ENCODE measurements around the gene RMRP.

- TF ChIP-seq CTCF (IDR thresholded peaks at IDR 0.05; ENCODE audit: insufficient read depth, low read length): no peak
- TF ChIP-seq, protein P1, sequence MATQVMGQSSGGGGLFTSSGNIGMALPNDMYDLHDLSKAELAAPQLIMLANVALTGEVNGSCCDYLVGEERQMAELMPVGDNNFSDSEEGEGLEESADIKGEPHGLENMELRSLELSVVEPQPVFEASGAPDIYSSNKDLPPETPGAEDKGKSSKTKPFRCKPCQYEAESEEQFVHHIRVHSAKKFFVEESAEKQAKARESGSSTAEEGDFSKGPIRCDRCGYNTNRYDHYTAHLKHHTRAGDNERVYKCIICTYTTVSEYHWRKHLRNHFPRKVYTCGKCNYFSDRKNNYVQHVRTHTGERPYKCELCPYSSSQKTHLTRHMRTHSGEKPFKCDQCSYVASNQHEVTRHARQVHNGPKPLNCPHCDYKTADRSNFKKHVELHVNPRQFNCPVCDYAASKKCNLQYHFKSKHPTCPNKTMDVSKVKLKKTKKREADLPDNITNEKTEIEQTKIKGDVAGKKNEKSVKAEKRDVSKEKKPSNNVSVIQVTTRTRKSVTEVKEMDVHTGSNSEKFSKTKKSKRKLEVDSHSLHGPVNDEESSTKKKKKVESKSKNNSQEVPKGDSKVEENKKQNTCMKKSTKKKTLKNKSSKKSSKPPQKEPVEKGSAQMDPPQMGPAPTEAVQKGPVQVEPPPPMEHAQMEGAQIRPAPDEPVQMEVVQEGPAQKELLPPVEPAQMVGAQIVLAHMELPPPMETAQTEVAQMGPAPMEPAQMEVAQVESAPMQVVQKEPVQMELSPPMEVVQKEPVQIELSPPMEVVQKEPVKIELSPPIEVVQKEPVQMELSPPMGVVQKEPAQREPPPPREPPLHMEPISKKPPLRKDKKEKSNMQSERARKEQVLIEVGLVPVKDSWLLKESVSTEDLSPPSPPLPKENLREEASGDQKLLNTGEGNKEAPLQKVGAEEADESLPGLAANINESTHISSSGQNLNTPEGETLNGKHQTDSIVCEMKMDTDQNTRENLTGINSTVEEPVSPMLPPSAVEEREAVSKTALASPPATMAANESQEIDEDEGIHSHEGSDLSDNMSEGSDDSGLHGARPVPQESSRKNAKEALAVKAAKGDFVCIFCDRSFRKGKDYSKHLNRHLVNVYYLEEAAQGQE (IDR thresholded peaks at IDR 0.05; ENCODE audit: insufficient replicate concordance, low read depth): no peak
- no peak for TF ChIP-seq GABPA (IDR thresholded peaks at IDR 0.05; ENCODE audit: low read depth)
- no peak for TF ChIP-seq POLR2AphosphoS5 (IDR thresholded peaks at IDR 0.05; ENCODE audit: low read depth)
Observed at GRCh38 chr9:35656348-35656747, 1.5 kb downstream of the RMRP start.

All from HL-60 (cell line).